GM21367 (cell line): Measurements from ENCODE around the gene KCNIP3.
"Not testable (repeated sequence)": the region's sequence is repeated elsewhere in the genome, so short reads cannot be mapped to it uniquely, and the experiment has no call there.

Experiments used
- ATAC-seq: cut with Tn5 transposase; IDR thresholded peaks from one replicate; pipeline ENCODE4 v1.9.1; 2021; ENCODE audit not compliant: unreplicated experiment

Gene KCNIP3

GRCh38 chr2:95402370-95403203 lies 105.4 kb downstream of the KCNIP3 start, which contains the start of gene FAHD2A:
TSS of gene FAHD2A (plus strand) at chr2:95402708. CDS start at chr2:95405559, 2,851 bp downstream.
- ATAC-seq: peak; percentile 93

- not testable (repeated sequence) for ATAC-seq
Observed at GRCh38 chr2:95403204-95403721, 106.1 kb downstream of the KCNIP3 start.

GRCh38 chr2:95403824-95404223 lies 106.7 kb downstream of the KCNIP3 start:
- not testable (repeated sequence) for ATAC-seq

- not testable (repeated sequence) for ATAC-seq
Observed at GRCh38 chr2:95404676-95405075, 107.5 kb downstream of the KCNIP3 start.

- ATAC-seq: not testable (repeated sequence)
Observed at GRCh38 chr2:95411239-95411638, 114.1 kb downstream of the KCNIP3 start.

GRCh38 chr2:95414015-95414594 lies 117.0 kb downstream of the KCNIP3 start:
- peak; percentile 70 for ATAC-seq

GRCh38 chr2:95415138-95415537 lies 118.0 kb downstream of the KCNIP3 start:
- ATAC-seq: not testable (repeated sequence)

- not testable (repeated sequence) for ATAC-seq
Observed at GRCh38 chr2:95415561-95415960, 118.4 kb downstream of the KCNIP3 start.

- ATAC-seq: not testable (repeated sequence)
Observed at GRCh38 chr2:95427196-95427867, 130.2 kb downstream of the KCNIP3 start.

- not testable (repeated sequence) for ATAC-seq
Observed at GRCh38 chr2:95429748-95430467, 132.8 kb downstream of the KCNIP3 start.

- ATAC-seq: not testable (repeated sequence)
Observed at GRCh38 chr2:95433373-95433772, 136.2 kb downstream of the KCNIP3 start.

GRCh38 chr2:95433973-95434372 lies 136.8 kb downstream of the KCNIP3 start:
- ATAC-seq: not testable (repeated sequence)

- ATAC-seq: not testable (repeated sequence)
Observed at GRCh38 chr2:95434507-95435076, 137.4 kb downstream of the KCNIP3 start.

GRCh38 chr2:95435162-95435871 lies 138.2 kb downstream of the KCNIP3 start:
- ATAC-seq: not testable (repeated sequence)
